HFFc6 (cell line): ENCODE data around the gene TMEM92. TPM values are rescaled to one million over a fixed set of nuclear protein-coding genes. Genes with fewer than 3 reads are reported as not detected.

Experiments used
- DNase-seq: peaks from one replicate; pipeline ENCODE4 v3.0.0-alpha.2; 2018
- H3K27ac Mint-ChIP-seq: 2 replicates; pipeline ENCODE4 v1.8.0; 2020; ENCODE audit warnings: mild to moderate bottlenecking, mixed read lengths
- H3K27me3 Mint-ChIP-seq: 2 replicates; pipeline ENCODE4 v1.8.0; 2021; ENCODE audit warnings: mild to moderate bottlenecking, moderate library complexity, mixed read lengths; ENCODE audit not compliant: insufficient read depth
- H3K36me3 Mint-ChIP-seq: 2 replicates; pipeline ENCODE4 v1.8.0; 2021; ENCODE audit warnings: low read depth, mixed read lengths
- H3K4me1 Mint-ChIP-seq: 2 replicates; pipeline ENCODE4 v1.8.0; 2020; ENCODE audit warnings: low read depth, mixed read lengths
- H3K4me3 Mint-ChIP-seq: 2 replicates; pipeline ENCODE4 v1.8.0; 2020; ENCODE audit warnings: mild to moderate bottlenecking, moderate library complexity, mixed read lengths
- H3K9me3 Mint-ChIP-seq: 2 replicates; pipeline ENCODE4 v1.8.0; 2020; ENCODE audit warnings: mild to moderate bottlenecking, mixed read lengths
- total RNA-seq, 6 experiments: library from RNA; stranded (reverse); fragmentation: NEBNext Ultra II Directional; extraction: Animal tissue kit (Norgen Biotek cat#: 25700); gene quantifications; 2 replicates in 1 of 6; 3 replicates in 5 of 6; pipeline ENCODE4 v1.2.3, GENCODE V29; 2021
- TF ChIP-seq, protein P1 (sequence below): fragments of 200-600 bp; sonication (generic); IDR thresholded peaks from 2 replicates; pipeline ENCODE4 v1.5.0; 2021; ENCODE audit warnings: antibody characterized with exemption, mild to moderate bottlenecking

The TMEM92 gene
- total RNA-seq, 6 experiments from 2014 or later = 0.17 to 0.24 (median 0.18) TPM; not detected in 3

DNA sequence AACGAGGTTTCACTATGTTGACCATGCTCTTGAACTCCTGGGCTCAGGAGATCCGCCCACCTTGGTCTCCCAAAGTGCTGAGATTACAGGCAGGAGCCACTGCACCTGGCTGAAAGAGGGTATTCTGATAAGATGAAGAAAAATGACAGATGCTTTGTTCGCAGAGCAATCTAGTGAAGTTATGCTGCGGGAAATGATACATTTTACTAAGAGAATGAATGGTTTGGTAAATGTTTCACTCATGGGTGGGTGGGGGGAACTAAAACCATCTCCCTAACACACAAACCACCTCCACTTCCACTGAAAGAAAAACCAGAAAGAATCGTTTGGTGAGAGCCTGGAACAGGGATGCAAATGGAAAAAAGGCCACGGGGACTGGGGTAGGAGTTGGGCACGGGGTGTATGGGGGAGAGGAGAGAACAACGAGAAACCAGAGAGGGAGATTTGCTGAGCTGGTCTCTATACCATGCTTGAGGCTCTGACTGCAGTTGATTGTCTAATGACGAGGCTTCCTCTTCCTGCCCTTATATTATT is 52.6 kb downstream of the TMEM92 start:
- DNase-seq = no peak
- Mint-ChIP-seq H3K4me3 (no peak overlapping the region), H3K4me1 (peaks cover 10% of the 10 kb centered on the region), H3K27me3 (peaks cover 3% of the 10 kb centered on the region), H3K36me3 (no peaks in the 10 kb centered on the region), H3K9me3 (no peaks in the 10 kb centered on the region), H3K27ac (no peak overlapping the region)
- TF ChIP-seq, protein P1, sequence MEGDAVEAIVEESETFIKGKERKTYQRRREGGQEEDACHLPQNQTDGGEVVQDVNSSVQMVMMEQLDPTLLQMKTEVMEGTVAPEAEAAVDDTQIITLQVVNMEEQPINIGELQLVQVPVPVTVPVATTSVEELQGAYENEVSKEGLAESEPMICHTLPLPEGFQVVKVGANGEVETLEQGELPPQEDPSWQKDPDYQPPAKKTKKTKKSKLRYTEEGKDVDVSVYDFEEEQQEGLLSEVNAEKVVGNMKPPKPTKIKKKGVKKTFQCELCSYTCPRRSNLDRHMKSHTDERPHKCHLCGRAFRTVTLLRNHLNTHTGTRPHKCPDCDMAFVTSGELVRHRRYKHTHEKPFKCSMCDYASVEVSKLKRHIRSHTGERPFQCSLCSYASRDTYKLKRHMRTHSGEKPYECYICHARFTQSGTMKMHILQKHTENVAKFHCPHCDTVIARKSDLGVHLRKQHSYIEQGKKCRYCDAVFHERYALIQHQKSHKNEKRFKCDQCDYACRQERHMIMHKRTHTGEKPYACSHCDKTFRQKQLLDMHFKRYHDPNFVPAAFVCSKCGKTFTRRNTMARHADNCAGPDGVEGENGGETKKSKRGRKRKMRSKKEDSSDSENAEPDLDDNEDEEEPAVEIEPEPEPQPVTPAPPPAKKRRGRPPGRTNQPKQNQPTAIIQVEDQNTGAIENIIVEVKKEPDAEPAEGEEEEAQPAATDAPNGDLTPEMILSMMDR = no peak

DNA sequence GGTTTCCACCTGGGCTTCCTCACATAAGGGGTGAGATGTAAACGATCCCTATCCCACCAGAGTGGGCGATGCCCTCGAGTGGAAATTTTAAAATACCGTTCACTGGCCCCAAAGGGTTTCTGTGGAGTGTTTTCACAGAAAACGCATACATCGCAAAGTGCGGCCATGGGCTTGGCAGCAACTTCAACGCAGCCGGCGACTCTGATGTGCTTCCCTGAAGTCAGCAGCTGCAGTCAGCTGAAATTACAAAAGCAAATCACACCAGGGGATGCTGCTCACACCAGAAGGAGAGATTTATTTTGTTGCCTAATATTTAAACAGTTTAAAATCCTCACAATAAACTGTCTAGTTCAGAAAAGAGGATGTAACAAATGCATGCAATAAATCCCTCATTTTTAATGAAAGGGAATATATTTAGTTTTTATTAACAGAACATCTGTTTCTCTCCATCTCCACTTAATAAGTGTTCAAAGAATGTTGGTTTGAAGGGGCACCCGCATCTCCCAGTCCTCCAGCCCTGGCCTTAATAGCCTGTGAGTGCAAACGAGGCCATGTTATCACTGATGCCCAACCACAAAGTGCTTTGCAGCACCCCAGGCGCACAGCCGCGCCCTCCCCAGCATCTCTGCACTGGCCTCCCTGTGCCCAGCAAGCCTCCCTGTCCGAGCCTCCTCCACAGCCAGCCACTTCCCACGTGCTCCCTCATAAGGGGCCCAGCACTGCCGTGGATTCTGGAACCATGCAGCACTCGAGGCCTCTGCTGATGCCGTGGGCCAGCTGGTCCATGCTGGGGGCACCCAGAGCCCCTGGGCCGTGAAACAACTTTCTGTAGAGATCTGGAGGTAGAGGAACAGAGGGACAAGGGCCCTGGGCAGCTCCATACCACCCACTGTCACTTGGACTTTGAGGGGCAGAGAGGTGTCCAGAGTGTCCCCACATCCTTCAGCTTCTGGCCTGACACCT is 54.4 kb downstream of the TMEM92 start:
- TF ChIP-seq, protein P1 = no peak
- no peak for DNase-seq
- Mint-ChIP-seq H3K27ac (no peak overlapping the region), H3K27me3 (peaks cover 3% of the 10 kb centered on the region; the same call in 1 of the 2 replicates), H3K36me3 (no peaks in the 10 kb centered on the region), H3K4me1 (peaks cover 20% of the 10 kb centered on the region), H3K4me3 (no peak overlapping the region; the same call in 1 of the 2 replicates), H3K9me3 (no peaks in the 10 kb centered on the region)

DNA sequence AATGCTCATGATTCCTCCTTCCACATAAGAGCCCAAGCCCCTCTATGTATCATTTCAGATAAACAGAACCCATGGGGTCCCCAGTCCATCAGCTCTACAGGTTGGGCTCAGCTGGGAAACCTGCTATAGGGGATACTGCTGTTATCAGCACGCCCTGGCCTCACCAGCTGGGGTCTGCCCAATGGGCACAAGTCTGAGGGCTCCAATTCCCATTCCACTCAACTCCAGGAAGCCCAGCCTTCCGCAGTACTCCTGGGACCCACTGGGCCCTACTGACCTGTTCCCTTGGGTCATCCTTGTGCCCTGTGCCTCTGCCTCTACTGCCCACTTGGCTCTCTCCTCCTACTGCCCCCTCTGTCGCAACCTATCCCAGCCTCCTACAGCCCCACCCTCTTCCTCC is 55.5 kb downstream of the TMEM92 start:
- Mint-ChIP-seq H3K36me3 (no peaks in the 10 kb centered on the region), H3K9me3 (no peaks in the 10 kb centered on the region), H3K27ac (no peak overlapping the region), H3K27me3 (peaks cover 4% of the 10 kb centered on the region), H3K4me1 (peaks cover 24% of the 10 kb centered on the region), H3K4me3 (no peak overlapping the region)
- DNase-seq = no peak
- TF ChIP-seq, protein P1 = no peak

- TF ChIP-seq, protein P1 = no peak
- no peak for DNase-seq
- Mint-ChIP-seq H3K27ac (no peak overlapping the region), H3K36me3 (no peaks in the 10 kb centered on the region), H3K4me3 (no peak overlapping the region), H3K27me3 (peaks cover 5% of the 10 kb centered on the region), H3K4me1 (peaks cover 24% of the 10 kb centered on the region), H3K9me3 (no peaks in the 10 kb centered on the region)
Measured at GRCh38 chr17:50330151-50330775, 56.0 kb downstream of the TMEM92 start.

Other genes starting within 250 kb of the TMEM92 start
- gene ITGA3, start 218.4 kb upstream of the TMEM92 start, total RNA-seq = 100 to 1,000 TPM; 272 to 319 (median 288) TPM
- 10 to 100 TPM; 26.6 to 35.6 (median 29.6) TPM for gene PDK2, start 179.1 kb upstream of the TMEM92 start, total RNA-seq
- gene SAMD14, start 144.3 kb upstream of the TMEM92 start, total RNA-seq = 10 to 100 TPM in 4 of 6 experiments, 1 to 10 TPM in 2; 4.3 to 14.1 (median 11.4) TPM
- gene PPP1R9B, start 123.8 kb upstream of the TMEM92 start, total RNA-seq = 10 to 100 TPM; 66.4 to 78.5 (median 68.7) TPM
- gene SGCA, start 108.5 kb upstream of the TMEM92 start, total RNA-seq = under 1 TPM; 0.28 to 0.91 (median 0.76) TPM
- gene COL1A1, start 72.8 kb upstream of the TMEM92 start, total RNA-seq = 1,000 to 10,000 TPM; 4,948 to 7,804 (median 5,240) TPM
- gene XYLT2, start 71.7 kb downstream of the TMEM92 start, total RNA-seq = 10 to 100 TPM; 38.9 to 47.1 (median 43.2) TPM
- 10 to 100 TPM; 70.0 to 78.7 (median 75.0) TPM for gene MRPL27, start 98.7 kb downstream of the TMEM92 start, total RNA-seq
- gene EME1, start 98.8 kb downstream of the TMEM92 start, total RNA-seq = 1 to 10 TPM; 3.3 to 7.7 (median 6.5) TPM
- 100 to 1,000 TPM; 214 to 272 (median 261) TPM for gene LRRC59, start 123.1 kb downstream of the TMEM92 start, total RNA-seq
- 10 to 100 TPM; 15.3 to 23.3 (median 17.5) TPM for gene ACSF2, start 151.8 kb downstream of the TMEM92 start, total RNA-seq
- gene CHAD, start 194.4 kb downstream of the TMEM92 start, total RNA-seq = not detected
- 10 to 100 TPM; 14.9 to 20.4 (median 17.5) TPM for gene RSAD1, start 204.4 kb downstream of the TMEM92 start, total RNA-seq
- gene MYCBPAP, start 234.0 kb downstream of the TMEM92 start, total RNA-seq = under 1 TPM; 0.12 to 0.76 (median 0.28) TPM